Cardiac muscle cell (in vitro differentiated cells and primary cell): ENCODE measurements around the gene C17orf114.

Experiments used
- DNase-seq, 2 donors: peaks; one replicate each; pipeline versions ENCODE4 v3.0.0 to v3.0.0-alpha.2; 2010 to 2017; ENCODE audit warnings: low read depth in 1 of 2, low spot score in 1 of 2
- H3K27ac ChIP-seq: fragments of 200-600 bp; sonication (generic); 2 replicates; pipeline ENCODE4 v1.5.1; 2016
- H3K27me3 ChIP-seq: fragments of 200-600 bp; sonication (generic); 2 replicates; pipeline ENCODE4 v1.6.0; 2016; ENCODE audit warnings: control low read depth
- H3K36me3 ChIP-seq: fragments of 200-600 bp; sonication (generic); 2 replicates; pipeline ENCODE4 v1.5.1; 2016; ENCODE audit warnings: control low read depth
- H3K4me1 ChIP-seq: fragments of 200-600 bp; sonication (generic); 2 replicates; pipeline ENCODE4 v1.8.1; 2017; ENCODE audit warnings: low read depth, mild to moderate bottlenecking, mixed run types
- H3K4me3 ChIP-seq: fragments of 200-600 bp; sonication (generic); 2 replicates; pipeline ENCODE4 v1.5.1; 2016; ENCODE audit warnings: mild to moderate bottlenecking
- H3K9me3 ChIP-seq: fragments of 200-600 bp; sonication (generic); 2 replicates; pipeline ENCODE4 v1.5.1; 2017; ENCODE audit warnings: low read depth, mild to moderate bottlenecking, control low read depth
- TF ChIP-seq, protein P1 (sequence below): IDR thresholded peaks from 2 replicates; pipeline ENCODE4 v1.5.1; 2012; ENCODE audit warnings: low read depth, mild to moderate bottlenecking, low read length

C17orf114 gene

DNA sequence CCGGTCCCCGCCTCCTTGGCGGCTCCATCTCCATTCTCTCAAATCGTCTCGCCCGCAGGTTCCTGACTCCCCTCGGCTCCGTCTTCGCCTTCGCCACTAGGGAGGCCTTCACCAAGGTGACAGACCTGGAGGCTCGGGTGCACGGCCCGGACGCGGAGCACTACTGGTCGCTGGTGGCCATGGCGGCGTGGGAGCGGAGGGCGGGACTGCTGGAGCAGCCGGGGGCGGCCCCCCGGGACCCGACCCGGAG, 12.5 kb downstream of the C17orf114 start:
- Histone ChIP-seq H3K27me3 (peaks cover 10% of the 10 kb centered on the region), H3K27ac (peak overlapping the region; percentile 58)
- TF ChIP-seq, protein P1, sequence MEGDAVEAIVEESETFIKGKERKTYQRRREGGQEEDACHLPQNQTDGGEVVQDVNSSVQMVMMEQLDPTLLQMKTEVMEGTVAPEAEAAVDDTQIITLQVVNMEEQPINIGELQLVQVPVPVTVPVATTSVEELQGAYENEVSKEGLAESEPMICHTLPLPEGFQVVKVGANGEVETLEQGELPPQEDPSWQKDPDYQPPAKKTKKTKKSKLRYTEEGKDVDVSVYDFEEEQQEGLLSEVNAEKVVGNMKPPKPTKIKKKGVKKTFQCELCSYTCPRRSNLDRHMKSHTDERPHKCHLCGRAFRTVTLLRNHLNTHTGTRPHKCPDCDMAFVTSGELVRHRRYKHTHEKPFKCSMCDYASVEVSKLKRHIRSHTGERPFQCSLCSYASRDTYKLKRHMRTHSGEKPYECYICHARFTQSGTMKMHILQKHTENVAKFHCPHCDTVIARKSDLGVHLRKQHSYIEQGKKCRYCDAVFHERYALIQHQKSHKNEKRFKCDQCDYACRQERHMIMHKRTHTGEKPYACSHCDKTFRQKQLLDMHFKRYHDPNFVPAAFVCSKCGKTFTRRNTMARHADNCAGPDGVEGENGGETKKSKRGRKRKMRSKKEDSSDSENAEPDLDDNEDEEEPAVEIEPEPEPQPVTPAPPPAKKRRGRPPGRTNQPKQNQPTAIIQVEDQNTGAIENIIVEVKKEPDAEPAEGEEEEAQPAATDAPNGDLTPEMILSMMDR: no peak

DNA sequence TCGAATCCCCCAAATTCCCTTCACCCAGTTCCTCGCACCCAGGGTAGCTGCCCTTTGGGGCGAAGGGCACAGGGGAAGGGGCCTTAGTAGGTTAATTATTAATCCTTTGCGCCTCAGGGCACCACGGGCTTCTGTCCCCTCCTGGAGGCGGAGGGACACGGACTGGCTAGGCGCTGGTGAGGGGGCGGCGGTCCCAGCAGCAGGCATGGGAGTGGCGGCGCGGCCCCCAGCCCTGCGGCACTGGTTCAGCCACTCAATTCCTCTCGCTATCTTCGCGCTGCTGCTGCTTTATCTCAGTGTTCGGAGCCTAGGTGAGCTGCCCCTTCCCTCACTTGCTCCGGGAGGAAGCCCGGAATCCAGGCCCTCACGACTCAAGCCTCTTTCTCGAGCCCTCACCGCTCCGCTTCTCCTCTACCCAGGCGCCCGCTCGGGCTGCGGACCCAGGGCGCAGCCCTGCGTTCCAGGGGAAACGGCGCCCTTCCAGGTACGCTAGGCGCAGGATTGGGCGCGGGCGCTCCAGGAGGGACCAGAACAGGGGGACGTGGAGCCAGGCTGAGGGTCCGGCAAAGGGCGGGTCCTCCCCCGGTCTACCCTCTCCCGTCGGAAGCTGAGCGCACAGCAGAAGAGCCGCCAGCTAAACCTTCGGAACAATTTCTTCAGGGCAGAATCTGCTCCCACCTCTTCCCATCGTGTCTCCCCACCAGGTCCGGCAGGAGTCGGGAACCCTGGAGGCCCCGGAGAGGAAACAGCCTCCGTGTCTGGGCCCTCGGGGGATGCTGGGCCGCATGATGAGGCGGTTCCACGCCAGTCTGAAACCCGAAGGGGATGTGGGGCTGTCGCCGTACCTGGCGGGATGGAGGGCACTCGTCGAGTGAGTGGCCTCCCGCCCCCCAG, 13.1 kb downstream of the C17orf114 start, which contains the start of gene GLTPD2:
GLTPD2 (plus strand) TSS at position 158 of the 894 bp plus-strand sequence; CDS start at position 206, 48 bp downstream.
- TF ChIP-seq, protein P1: no peak
- peak; percentile 11 to 38 for DNase-seq
- H3K36me3 ChIP-seq: no peaks in the 10 kb centered on the region
- H3K9me3 ChIP-seq: no peaks in the 10 kb centered on the region
- H3K27ac ChIP-seq: peak within 1 kb of the TSS; percentile 58
- H3K27me3 ChIP-seq: peaks cover 10% of the 10 kb centered on the region
- H3K4me3 ChIP-seq: peak within 1 kb of the TSS; percentile 47
- no peaks in the 10 kb centered on the region for H3K4me1 ChIP-seq

More for the DNA sequence above, 12.5 kb downstream of the C17orf114 start:
- H3K9me3 ChIP-seq: no peaks in the 10 kb centered on the region
- no peaks in the 10 kb centered on the region for H3K36me3 ChIP-seq
- no peak for DNase-seq
- H3K4me3 ChIP-seq: peak overlapping the region; percentile 47
- H3K4me1 ChIP-seq: no peaks in the 10 kb centered on the region

DNA sequence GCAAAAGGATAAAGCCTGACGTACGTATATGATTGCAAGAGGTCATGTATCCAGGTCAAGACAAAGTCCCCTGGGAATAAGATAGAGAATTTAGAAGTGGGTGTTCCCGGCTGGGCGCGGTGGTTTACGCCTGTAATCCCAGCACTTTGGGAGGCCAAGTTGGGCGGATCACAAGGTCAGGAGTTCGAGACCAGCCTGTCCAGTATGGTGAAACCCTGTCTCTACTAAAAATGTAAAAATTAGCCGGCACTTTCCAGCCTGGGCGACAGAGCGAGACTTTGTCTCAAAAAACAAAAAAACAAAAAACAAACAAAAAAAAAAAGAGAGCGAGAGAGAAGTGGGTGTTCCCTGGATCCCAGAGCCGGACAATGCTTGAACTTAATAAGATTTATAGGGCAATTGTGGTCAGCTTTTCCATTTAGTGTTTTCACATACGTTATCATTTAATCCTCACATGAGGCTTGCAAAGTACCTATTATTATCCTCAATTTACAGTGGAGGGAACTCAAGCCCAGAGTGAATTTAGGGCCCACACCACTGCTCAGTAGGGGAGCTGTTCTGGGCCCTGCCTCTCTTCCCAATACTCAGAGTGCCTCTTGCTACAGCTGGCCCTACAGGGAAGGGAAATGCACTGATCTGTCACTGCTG, 13.8 kb downstream of the C17orf114 start:
- Histone ChIP-seq H3K9me3 (no peaks in the 10 kb centered on the region), H3K36me3 (no peaks in the 10 kb centered on the region), H3K4me3 (peak overlapping the region; percentile 47), H3K4me1 (no peaks in the 10 kb centered on the region), H3K27me3 (peaks cover 10% of the 10 kb centered on the region), H3K27ac (no peak overlapping the region)
- peak in 1 of 2 donors; percentile 2 for DNase-seq
- TF ChIP-seq, protein P1: no peak

DNA sequence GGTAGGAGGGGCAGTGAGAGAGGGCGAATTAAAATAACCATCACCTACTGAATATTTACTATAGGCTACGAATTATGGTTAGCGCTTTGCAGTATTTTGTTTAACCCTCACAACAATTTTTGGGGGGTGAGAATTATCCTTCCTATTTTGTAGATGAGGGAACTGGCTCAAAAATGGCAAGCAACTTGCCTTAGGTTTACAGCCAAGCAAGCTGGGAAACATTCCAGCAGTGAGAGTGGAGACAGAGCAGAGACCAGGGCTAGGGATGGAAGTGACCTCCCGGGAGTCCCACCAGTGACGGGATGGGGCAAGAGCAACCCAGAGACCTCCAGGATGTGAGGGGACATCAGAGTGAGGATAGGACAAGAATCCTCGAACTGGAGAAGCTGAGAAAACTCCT, 15.6 kb downstream of the C17orf114 start:
- Histone ChIP-seq H3K9me3 (no peaks in the 10 kb centered on the region), H3K4me3 (no peak overlapping the region), H3K36me3 (no peaks in the 10 kb centered on the region), H3K27ac (no peak overlapping the region), H3K27me3 (peaks cover 20% of the 10 kb centered on the region), H3K4me1 (no peaks in the 10 kb centered on the region)
- TF ChIP-seq, protein P1: no peak
- peak in 1 of 2 donors; percentile 38 for DNase-seq

DNA sequence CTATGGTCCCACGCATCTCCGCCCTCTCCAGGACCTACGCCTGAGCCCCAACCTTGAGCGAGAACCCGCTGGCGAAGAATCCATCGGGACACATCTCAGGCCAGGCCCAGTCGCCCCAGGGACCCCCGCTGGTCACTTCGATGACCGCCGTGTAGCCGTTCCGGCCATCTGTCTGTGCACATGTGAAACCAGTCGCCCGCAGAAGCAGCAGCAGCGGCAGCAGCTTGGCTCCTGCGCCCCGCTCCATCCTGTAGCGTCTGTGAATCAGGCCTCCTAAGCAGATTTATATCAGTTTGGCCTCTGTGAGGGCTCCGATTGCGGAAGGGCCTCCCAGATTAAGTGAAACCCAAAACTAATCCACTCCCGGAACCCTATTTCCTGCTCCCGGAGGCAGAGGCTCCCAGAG, 16.0 kb downstream of the C17orf114 start, which contains the start of gene VMO1:
VMO1 (minus strand) TSS at position 259 of the 406 bp plus-strand sequence; CDS start at position 247, 12 bp downstream.
- peak in 1 of 2 donors; percentile 44 for DNase-seq
- peaks cover 20% of the 10 kb centered on the region for H3K27me3 ChIP-seq
- TF ChIP-seq, protein P1: no peak

More for the DNA sequence above, 16.0 kb downstream of the C17orf114 start, which contains the start of gene VMO1:
- H3K9me3 ChIP-seq: no peaks in the 10 kb centered on the region
- H3K27ac ChIP-seq: no peak within 1 kb of the TSS
- H3K4me1 ChIP-seq: no peaks in the 10 kb centered on the region
- no peak within 1 kb of the TSS for H3K4me3 ChIP-seq
- H3K36me3 ChIP-seq: no peaks in the 10 kb centered on the region
